ENCODE measurements around the gene CEP41. TPM values are rescaled to one million over a fixed set of nuclear protein-coding genes. Genes with fewer than 3 reads are reported as not detected.

Gene CEP41, protein sequence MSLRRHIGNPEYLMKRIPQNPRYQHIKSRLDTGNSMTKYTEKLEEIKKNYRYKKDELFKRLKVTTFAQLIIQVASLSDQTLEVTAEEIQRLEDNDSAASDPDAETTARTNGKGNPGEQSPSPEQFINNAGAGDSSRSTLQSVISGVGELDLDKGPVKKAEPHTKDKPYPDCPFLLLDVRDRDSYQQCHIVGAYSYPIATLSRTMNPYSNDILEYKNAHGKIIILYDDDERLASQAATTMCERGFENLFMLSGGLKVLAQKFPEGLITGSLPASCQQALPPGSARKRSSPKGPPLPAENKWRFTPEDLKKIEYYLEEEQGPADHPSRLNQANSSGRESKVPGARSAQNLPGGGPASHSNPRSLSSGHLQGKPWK
- total RNA-seq, result 10 to 100 TPM; 27.1 to 28.7 TPM

DNA sequence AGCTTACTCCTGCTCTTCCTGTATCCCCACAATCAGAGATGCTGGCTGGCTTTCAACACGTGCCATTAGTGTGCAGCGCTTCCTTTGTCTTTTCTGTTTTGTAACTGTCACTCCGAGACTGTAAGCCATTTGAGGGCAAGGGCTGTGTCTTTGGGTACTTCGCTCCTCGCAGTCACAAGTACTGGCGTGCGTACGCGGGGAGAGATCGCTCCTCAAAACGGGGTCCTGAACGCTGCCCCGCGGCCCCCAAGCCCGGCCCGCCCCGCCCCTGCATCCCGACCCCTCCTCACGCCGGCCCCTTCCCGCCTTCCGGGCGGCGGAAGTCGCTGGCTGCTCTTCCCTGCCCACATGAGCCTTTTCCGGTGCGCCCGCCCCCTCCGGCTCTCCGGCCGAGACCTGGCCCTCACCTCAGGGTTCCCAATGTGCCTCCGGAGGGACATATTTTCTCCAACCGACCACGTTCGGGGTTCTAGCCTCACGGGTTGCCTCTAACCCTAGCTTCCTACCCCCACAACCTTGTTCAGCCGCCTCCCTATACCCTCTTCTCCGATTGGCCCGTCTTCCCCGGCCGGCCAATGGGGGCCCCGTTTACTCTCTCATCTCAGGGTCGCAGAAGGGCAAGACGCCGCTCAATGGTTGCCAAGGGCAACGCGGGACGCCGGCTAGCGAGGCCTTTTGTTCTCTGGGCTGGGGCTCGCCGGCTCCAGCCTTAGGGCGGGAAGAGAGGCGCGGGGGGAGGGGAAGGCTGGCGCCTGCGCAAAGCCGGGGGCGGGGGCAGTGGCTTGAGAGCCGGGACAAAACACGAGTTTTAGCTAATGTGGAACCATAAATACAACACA is at the start of gene CEP41:
Gene CEP41 (minus strand): TSS at position 490 of the 839 bp plus-strand sequence. CDS start 50 bp downstream, at position 440.
- Mint-ChIP-seq H3K27ac (peak within 1 kb of the TSS; percentile 98), H3K36me3 (peaks cover 22% of the 10 kb centered on the region), H3K9me3 (no peaks in the 10 kb centered on the region), H3K27me3 (no peaks in the 10 kb centered on the region), H3K4me1 (peaks cover 41% of the 10 kb centered on the region), H3K4me3 (peak within 1 kb of the TSS; percentile 100)
- DNase-seq (peak; percentile 96), ATAC-seq (ENCODE audit: low read depth) (peak; percentile 96)
- POLR2A ChIA-PET, result interaction anchor here (0.6 to 2.4 kb wide), 9 partner anchors 15 to 655 kb away, joined by 3 to 10 read pairs (median 4); partner anchors contain the start of gene TMEM209

DNA sequence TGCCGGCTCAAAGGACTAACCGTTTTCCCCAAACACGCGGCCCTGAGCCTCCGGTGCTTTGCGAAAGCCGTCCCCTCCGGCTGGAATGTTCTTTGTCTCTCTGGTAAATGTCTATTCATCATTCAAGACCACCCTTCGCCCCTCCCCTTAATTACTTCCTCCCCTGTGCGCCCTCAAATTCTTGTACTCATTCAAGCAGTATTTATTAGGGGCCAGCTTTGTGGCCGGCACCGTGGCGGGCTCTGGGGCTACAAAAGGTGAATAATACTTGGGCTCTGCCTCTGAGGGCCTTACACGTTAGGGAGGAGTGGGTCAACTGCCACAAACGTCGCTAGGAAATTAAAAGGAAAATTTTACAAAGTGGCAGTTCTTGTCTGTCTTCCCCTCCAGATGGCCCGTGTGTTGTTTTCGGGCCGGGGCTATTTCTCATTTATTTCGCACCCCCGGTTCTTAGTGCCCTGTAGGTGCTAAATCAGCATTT is 49.5 kb upstream of the CEP41 start:
- peaks cover 5% of the 10 kb centered on the region for H3K36me3 Mint-ChIP-seq
- no peak overlapping the region for H3K4me3 Mint-ChIP-seq
- peaks cover 23% of the 10 kb centered on the region for H3K4me1 Mint-ChIP-seq
- no peaks in the 10 kb centered on the region for H3K9me3 Mint-ChIP-seq
- no peak for DNase-seq
- no peak for ATAC-seq (ENCODE audit: low read depth)
- POLR2A ChIA-PET, result no interaction called here
- H3K27ac Mint-ChIP-seq, result no peak overlapping the region
- H3K27me3 Mint-ChIP-seq, result peaks cover 47% of the 10 kb centered on the region

DNA sequence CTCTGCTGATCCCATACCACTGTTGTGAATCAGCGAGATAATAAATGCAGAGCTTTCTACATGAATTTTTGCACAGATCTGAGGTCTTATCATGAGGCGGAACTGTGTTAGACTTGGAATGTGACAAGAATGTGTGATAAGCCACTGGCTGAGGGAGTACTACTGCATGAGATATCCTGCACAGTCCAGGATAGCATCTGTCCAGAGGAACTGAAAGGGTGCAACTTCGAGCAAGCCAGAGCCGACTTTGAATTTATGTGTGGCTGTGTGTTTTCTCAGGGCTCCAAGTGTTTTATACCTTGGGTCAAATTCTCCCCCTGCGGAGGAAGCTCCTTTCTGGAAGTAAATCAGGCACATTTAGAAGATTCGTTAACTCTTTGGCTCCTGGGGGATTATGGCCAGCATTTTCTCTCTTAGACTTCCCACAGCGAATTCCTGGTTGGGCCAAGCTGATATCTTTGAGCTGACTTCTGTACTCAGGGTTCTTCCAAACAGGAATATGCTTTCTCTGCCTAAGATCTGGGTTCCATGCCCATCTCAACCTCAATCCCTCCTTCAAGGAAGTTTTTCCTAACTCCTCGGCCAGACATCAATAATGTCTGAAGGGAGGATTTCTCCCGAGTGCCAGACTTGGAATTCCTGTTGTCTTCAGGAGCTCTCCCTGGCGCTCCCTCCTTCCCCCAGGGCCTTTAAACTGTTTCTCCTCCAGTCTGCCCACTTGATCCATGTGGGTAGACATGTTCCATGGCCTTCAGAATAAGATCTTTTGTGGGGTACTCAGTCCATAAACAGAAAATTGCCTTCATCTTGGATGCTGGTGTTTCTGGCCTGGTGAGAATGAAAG is 48.5 kb upstream of the CEP41 start:
- Mint-ChIP-seq H3K4me3 (no peak overlapping the region), H3K27me3 (peaks cover 52% of the 10 kb centered on the region), H3K4me1 (peaks cover 29% of the 10 kb centered on the region), H3K36me3 (peaks cover 5% of the 10 kb centered on the region), H3K27ac (no peak overlapping the region), H3K9me3 (peaks cover 1% of the 10 kb centered on the region)
- ATAC-seq (ENCODE audit: low read depth) (no peak), DNase-seq (no peak)
- POLR2A ChIA-PET, result no interaction called here

DNA sequence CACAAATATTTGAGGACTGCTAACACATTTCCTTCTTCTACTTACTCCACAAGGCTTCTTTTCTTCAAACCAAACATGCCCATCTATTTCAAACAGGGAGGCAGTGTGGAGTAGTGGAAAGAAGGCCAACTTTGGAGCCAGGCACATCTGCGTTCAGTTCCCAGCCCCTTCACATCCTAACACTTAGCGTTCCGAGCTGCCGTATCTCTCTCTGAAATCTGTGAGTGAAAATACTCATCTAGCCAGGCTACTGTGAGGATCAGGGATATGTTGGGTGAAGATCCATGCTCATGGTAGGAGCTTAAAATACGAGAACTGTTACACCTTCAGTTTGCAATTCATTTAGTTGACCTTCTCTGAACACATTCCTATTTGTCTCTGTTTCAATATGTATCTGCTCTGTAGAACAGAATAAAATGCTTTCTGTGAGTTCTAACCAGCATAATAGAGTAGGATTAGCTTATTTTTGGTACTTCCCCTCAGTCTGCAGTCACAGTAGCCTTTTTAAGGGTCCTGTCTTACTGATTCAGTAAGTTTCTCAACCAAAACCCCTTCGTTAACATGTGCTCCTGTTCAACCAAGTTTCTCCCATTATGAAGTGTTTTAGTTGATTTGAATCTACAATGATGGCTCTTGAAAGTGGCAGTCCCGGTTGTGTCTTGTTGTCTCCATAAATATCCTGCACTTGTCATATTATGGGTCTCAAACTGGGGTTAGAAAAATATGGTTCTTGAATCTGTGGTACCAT is 47.8 kb upstream of the CEP41 start:
- DNase-seq (no peak), ATAC-seq (ENCODE audit: low read depth) (no peak)
- peaks cover 29% of the 10 kb centered on the region for H3K4me1 Mint-ChIP-seq
- no peak overlapping the region for H3K27ac Mint-ChIP-seq
- H3K27me3 Mint-ChIP-seq, result peaks cover 49% of the 10 kb centered on the region
- no peak overlapping the region for H3K4me3 Mint-ChIP-seq
- POLR2A ChIA-PET, result no interaction called here
- H3K36me3 Mint-ChIP-seq, result peaks cover 5% of the 10 kb centered on the region
- peaks cover 1% of the 10 kb centered on the region for H3K9me3 Mint-ChIP-seq

DNA sequence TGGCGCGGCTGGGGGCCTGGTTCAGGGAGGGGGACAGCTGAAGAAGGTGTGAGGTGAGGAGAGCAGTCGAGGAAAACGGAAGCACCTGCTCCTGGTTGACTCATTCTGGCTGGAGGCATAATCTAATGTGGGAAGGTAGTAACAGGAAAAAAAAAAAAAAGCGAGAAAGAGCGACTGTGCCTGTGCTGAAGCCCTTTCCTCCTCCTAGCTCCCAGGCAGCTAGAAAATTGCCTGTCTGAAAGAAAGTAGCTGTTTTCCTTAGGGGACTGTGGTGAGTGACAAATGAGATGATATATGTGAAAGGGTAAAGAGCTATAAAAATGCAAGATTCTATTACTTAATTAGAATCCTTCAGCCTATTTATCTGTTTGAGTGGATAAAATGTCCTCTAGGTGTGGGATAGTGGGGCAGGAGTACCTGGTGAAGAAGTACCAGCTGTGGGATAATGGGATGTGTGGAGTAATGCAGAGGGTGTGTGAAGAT is 46.2 kb upstream of the CEP41 start:
- Mint-ChIP-seq H3K4me1 (peaks cover 24% of the 10 kb centered on the region), H3K27me3 (peaks cover 37% of the 10 kb centered on the region), H3K36me3 (peaks cover 1% of the 10 kb centered on the region), H3K4me3 (peak overlapping the region; percentile 81), H3K9me3 (peaks cover 1% of the 10 kb centered on the region), H3K27ac (peak overlapping the region; percentile 2)
- POLR2A ChIA-PET, result interaction anchor here (0.7 to 1.2 kb wide), 4 partner anchors 48 to 110 kb away, joined by 3 to 4 read pairs (median 3); no protein-coding TSS in a partner anchor
- ATAC-seq (ENCODE audit: low read depth), result no peak
- no peak for DNase-seq

DNA sequence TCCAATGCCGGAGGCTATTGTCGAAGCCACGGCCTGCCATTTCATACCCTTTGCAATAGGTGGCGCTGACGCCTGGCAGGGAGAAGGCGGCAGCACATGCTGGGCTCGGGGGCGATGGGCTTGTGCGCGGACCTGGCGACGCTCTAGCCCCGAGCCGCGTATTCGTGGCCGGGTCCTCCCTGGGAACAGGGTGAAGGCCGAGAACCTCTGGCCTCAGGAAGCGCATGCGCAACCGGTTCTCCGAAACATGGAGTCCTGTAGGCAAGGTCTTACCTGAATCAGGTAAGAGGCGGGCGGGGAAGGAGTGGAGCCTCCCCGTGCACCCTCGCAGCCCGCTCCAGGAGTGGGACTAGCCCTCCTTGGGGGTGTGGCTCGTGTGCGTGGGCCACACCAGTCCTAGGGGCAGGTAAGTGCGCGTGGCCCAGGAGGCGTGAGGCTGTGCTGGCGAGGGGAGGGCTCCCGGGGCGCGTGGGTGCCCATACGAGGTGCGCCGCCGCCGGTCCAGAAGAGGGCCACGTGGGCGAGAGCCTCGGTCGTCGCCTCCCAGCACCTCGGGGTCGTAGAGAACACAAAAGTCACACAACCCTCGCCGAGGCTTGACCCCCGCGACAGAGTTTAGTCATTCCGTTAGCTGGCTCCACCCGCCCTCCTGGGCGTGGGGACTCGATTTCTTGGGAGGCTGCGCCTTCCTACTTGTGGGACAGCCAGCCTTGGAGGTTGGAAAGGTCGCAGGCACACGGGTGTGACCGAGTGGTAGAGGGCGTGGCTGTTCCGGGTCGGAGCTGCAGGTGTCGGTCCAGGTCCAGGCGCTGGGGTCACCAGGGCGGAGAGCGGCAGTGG is 45.5 kb upstream of the CEP41 start:
- peak overlapping the region; percentile 72 for H3K27ac Mint-ChIP-seq
- peaks cover 1% of the 10 kb centered on the region for H3K9me3 Mint-ChIP-seq
- DNase-seq (peak; percentile 67), ATAC-seq (ENCODE audit: low read depth) (peak; percentile 76)
- H3K27me3 Mint-ChIP-seq, result peaks cover 33% of the 10 kb centered on the region
- H3K4me3 Mint-ChIP-seq, result peak overlapping the region; percentile 81
- peaks cover 26% of the 10 kb centered on the region for H3K4me1 Mint-ChIP-seq
- H3K36me3 Mint-ChIP-seq, result peaks cover 1% of the 10 kb centered on the region
- POLR2A ChIA-PET, result interaction anchor here (0.7 to 1.2 kb wide), 3 partner anchors 47 to 92 kb away, joined by 3 to 4 read pairs (median 3); no protein-coding TSS in a partner anchor

DNA sequence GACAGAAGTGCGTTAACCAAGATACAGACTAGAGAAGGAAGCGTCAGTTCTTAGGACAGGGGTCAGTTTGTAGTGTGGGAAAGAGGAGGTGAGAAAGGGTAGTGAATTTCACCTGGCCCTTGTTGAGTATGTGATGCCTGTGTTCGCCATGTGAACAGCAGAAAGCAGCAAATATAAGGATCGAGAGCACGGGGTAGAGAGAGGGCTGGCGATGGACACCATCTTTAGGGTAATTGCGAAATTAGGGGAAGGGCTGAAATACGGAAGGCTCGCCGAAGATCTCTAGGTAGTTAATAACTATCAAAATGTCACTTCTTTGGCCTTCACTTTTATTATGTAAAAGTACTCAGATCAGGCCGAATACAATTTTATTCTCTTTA is 44.9 kb upstream of the CEP41 start:
- Mint-ChIP-seq H3K36me3 (no peaks in the 10 kb centered on the region), H3K4me1 (peaks cover 25% of the 10 kb centered on the region), H3K4me3 (peak overlapping the region; percentile 81), H3K27ac (no peak overlapping the region), H3K9me3 (peaks cover 1% of the 10 kb centered on the region), H3K27me3 (peaks cover 29% of the 10 kb centered on the region)
- POLR2A ChIA-PET, result no interaction called here
- DNase-seq (no peak), ATAC-seq (ENCODE audit: low read depth) (no peak)

DNA sequence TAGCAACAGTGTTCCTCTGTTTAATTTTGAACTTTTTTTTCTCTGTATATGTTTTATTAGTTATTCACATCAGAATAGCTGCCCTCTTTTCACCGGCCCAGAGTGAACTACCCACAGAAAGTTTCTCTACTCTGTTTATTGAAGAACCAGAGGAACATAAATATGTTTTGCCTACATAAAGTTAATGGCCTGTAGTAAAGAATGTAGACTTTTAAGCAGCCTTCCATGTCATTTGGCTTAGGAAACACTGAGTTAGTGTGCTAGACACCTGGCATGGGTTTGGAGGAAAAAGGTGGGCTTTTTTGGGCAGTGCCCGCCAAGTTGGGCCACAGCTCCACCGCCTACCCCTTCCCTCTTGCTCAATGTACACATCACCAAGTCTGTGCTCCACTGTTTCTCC is 42.2 kb upstream of the CEP41 start:
- ATAC-seq (ENCODE audit: low read depth), result no peak
- DNase-seq, result no peak
- POLR2A ChIA-PET, result no interaction called here
- H3K4me3 Mint-ChIP-seq, result no peak overlapping the region
- H3K36me3 Mint-ChIP-seq, result no peaks in the 10 kb centered on the region
- peaks cover 15% of the 10 kb centered on the region for H3K27me3 Mint-ChIP-seq
- peaks cover 4% of the 10 kb centered on the region for H3K9me3 Mint-ChIP-seq
- peaks cover 22% of the 10 kb centered on the region for H3K4me1 Mint-ChIP-seq
- H3K27ac Mint-ChIP-seq, result no peak overlapping the region

DNA sequence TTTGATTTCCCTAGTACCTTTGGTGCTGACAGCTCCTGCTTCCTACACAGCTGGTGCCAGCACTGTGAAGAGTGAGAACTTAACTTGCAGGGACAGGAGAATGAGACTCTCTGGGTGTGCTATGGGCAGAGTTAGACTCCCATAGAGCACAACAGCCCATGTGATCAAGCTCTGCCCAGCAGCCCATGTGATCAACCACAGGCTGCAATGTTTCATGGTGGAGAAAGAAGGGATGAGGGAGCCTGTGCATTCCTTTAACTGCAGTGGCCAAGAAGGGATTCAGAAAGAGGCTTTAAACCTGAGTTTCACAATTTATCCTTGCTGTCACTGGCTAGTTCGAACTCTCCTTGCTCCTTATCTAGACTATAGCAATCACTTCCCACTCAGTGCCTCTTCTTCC is 41.1 kb upstream of the CEP41 start:
- H3K27ac Mint-ChIP-seq, result no peak overlapping the region
- peaks cover 5% of the 10 kb centered on the region for H3K9me3 Mint-ChIP-seq
- POLR2A ChIA-PET, result no interaction called here
- H3K36me3 Mint-ChIP-seq, result no peaks in the 10 kb centered on the region
- no peak for ATAC-seq (ENCODE audit: low read depth)
- H3K27me3 Mint-ChIP-seq, result peaks cover 11% of the 10 kb centered on the region
- H3K4me3 Mint-ChIP-seq, result no peak overlapping the region
- DNase-seq, result no peak
- peaks cover 20% of the 10 kb centered on the region for H3K4me1 Mint-ChIP-seq

DNA sequence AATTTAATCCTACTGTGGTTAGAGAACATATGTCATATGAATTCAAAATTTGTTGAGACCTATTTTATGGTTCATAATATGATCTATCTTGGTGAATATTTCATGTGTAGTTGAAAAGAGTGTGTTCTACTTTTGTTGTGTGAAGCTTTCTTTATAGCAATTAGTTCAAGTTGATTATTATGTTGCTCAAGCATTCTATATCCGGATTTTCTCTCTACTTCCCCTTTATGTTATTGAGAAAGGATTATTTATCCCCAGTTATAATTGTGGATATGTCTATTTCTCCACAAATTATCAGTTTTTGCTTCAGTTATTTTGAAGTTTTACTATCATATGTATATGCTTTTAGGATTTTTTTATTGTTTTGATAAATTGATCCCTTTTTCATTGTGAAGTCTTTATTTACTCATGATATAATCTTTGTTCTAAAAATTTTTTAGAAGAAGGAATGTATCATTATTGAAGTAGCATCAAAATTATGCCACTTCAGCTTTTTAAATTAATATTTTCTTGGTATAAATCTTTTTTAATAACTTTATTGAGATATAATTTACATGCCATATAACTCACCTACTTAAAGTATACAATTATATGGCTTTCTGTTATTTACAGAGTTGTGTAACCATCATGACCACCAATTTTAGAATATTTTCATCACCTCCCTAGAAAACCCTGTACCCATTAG is 39.0 kb upstream of the CEP41 start:
- Mint-ChIP-seq H3K36me3 (no peaks in the 10 kb centered on the region), H3K4me1 (peaks cover 12% of the 10 kb centered on the region), H3K27me3 (peaks cover 8% of the 10 kb centered on the region), H3K27ac (no peak overlapping the region), H3K4me3 (no peak overlapping the region), H3K9me3 (peaks cover 5% of the 10 kb centered on the region)
- DNase-seq, result no peak
- ATAC-seq (ENCODE audit: low read depth), result no peak
- POLR2A ChIA-PET, result no interaction called here

DNA sequence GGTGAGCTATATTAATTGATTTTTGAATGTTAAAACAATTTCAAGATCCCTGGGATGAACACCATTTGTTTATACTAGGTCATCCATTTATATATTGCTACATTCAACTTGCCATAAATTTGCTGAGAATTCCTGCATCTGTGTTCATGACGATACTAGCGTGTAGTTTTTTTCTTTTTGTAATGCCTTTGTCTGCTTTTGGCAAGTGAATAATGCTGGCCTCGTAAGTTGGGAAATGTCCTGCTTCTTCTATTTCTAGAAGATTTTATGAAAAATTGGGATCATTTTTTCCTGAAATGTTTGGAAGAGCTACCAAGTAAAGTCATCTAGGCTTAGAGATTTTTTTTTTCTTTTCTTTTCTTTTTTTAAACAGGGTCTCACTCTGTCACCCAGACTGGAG is 38.2 kb upstream of the CEP41 start:
- Mint-ChIP-seq H3K4me3 (no peak overlapping the region), H3K36me3 (no peaks in the 10 kb centered on the region), H3K4me1 (peaks cover 10% of the 10 kb centered on the region), H3K27ac (no peak overlapping the region), H3K9me3 (peaks cover 4% of the 10 kb centered on the region), H3K27me3 (peaks cover 2% of the 10 kb centered on the region)
- POLR2A ChIA-PET, result no interaction called here
- ATAC-seq (ENCODE audit: low read depth), result no peak
- DNase-seq, result no peak

Measured in activated naive CD8-positive, alpha-beta T cell treated with anti-CD3 and anti-CD28 coated beads, Interleukin-2, amount 10 ng/mL, durations not matched to agents 7 days and 5 days (primary cell).